HG03558 (cell line): Measurements from ENCODE around the gene IQUB.
"Not testable (repeated sequence)": the region's sequence is repeated elsewhere in the genome, so short reads cannot be mapped to it uniquely, and the experiment has no call there.

Experiments
- ATAC-seq: cut with Tn5 transposase; IDR thresholded peaks from one replicate; pipeline ENCODE4 v1.9.1; 2021; ENCODE audit warnings: moderate number of reproducible peaks; ENCODE audit not compliant: unreplicated experiment; ENCODE audit errors: extremely low read depth

Gene IQUB

DNA sequence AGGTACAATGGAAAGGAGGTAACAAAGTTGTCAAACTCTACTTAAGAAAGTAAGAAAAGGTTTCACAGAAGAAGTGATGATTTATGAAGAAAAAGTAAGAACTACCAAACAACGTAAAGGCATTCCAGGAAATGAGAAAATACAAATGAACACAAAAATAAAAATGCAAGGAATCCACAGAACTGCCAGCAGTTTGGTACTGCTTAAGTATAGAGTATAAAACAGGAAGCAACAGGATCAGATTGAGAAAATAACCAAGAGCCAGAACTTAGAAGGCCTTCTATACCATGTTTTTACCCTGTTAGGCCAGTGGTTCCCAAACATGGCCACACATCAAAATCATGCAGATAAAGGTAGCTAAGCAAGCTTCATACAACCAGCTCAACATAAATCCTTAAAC is 14.0 kb upstream of the IQUB start:
- no peak for ATAC-seq

DNA sequence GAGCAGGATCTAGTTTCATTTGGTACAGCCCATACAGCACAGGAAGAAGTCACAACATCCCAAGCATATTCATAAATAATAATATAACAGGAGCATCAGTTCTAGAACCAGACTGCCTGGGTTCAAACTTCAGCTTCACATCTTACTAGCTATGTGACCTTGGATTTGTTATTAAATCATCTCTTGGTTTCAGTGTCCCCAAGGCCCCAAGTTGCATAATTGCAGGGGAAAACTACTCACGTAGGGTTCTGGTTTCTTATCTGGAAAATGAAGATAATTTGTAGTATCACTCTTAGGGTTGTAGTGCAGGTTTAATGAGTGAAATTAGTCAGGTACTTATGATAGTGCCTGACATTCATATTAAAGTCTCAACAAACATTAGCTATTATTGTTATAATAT is 5.5 kb upstream of the IQUB start:
- ATAC-seq, result no peak

DNA sequence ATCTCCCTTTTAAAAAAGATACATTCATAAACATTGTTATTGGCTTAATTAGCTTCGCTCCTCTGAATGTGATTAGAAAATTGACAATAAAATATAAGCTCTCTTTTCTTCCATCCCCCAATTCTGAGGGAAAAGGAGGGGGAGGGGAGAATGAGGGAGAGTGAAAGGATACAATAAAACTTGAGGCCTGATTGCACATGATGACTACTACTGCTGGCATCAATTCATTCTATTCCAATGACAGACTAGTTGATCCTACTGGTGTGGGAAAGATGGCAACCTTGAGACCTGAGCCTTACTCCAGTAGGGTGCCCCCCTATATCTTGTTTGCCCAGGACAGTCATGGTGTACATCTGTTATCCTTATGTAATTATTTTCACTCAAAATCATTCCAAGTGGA is 4.5 kb upstream of the IQUB start:
- no peak for ATAC-seq

DNA sequence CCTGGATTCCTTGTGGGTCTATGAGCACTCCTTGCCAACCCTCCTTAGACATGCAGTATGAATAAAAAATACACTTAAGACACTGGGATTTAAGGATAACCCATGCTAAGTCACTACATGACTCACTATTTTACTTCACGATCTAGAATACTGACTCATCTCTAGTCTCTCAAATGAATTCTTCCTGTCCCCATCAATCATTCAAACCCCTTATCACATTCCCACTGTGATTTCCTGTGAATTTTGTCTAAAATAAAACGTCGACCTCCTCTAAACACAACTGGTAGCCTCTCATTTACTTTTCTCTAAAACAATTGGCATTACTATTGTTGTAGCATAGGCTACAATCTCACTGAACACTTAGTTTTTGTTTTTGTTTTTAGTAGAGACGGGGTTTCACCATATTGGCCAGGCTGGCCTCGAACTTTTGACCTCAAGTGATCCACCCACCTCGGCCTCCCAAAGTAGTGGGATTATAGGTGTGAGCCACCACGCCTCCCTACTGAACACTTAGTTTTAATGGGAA is 3.9 kb upstream of the IQUB start:
- no peak for ATAC-seq

DNA sequence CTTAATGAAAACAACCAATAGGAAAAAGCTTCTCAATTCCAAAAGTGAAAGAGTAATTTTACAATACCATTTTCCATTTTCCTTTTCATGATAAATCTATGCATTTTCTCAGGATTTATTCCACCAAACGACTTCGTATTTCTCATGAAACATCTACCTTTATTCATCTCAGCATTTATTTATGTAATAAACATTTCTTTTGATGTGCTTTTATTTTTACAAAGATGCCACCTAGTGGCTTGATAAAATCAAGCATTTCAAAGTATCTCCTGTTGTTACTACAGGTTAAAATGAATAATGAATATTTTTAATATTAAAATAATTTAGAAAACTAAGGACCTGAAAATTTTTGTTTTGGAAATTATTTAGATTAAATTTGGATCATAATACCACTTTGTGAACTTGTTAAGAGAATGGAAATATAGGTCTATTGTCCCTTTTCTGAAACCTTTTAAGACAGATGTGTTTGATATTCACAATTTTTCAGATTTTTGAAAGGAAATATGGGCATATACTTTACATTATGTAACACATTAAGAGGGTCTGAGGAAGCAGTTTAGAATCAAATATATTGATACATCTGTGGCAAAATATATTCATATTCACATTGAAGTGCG is 2.7 kb upstream of the IQUB start:
- no peak for ATAC-seq

DNA sequence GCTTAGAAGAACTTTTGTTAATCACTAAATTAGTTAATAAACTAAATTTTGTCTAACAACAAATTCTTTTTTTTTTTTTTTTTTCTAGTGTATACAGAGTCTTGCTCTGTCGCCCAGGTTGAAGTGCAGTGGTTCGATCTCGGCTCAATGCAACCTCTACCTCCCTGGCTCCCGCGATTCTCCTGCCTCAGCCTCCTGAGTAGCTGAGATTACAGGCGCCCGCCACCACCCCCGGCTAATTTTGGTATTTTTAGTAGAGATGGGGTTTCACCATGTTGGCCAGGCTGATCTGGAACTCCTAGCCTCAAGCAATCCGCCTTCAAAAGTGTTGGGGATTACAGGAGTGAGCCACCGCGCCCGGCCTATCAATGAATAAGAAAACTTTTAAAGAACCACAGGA is 1.1 kb upstream of the IQUB start:
- no peak for ATAC-seq

DNA sequence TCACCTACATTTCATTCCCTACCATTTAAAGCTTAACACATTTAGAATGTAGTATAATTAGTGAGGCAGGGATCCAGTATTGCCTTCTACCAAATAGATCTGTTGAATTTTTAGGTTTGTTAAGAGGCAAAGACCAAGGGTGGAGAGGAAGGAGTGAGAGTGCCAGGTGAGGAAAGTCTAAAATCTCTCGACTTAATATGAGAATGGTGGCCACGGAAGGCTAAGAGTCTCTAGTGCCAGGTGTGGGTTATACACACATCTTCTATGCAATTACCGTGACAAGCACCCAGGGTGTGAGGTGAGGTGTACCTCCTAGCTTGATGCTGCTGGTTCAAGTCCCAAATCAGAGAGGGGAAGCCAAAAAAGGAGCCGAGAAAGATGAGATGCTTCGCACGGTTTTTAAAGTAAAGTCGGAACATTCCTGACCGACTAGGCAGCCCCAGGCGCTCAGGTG is 439 bp downstream of the IQUB start:
- no peak for ATAC-seq

DNA sequence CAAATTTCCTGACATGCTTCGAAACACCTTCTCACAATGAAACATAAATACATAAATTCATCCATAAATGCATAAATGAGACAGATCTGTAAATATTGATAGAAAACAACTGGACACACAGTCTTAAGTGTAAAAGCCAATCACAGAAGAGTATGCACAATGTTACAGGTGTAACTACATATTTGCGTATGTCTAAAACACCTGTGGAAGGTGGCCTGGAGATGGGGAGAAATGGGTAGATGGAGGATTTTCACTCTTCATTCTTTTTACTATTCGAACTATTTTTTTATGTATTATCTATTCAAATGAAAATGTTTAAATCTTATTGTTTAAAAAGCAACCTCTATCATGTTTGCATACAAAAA is 860 bp downstream of the IQUB start:
- no peak for ATAC-seq

DNA sequence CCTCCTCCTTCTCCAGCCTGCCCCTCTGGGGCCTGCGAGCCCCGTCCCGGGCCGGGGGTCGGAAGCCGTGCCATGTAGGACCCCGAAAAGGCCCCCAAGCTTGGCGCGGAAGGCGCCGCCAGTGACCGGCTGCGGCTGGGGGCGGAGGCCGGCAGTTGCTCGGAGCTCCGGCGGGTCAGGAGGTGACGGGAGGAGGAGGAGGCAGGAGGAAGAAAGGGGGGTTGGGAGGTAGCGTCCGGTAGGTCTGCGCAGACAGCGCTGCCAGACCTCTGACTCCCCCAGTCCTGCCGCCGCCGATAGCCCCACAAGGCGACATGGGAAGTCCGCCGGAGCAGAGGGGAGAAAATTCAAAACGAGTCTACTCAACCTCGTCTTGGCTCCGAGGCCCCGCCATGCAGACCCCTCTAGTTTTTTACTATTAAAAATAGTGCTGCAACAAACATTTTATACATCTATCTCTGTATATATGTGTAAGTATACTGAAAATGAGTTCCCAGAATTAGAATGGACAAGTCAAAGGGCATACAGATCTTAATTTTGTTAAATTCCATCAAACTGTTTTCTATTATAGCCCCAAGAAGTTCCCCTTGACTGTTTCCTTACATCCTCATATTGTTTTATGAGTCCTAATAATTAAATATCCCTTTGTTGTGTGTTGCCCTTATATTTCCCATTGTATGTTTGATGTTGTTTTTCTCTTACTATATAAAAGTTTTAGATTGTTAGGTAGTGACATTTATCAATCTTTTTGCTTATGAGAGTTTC is 1.4 kb downstream of the IQUB start:
- ATAC-seq, result not testable (repeated sequence)

DNA sequence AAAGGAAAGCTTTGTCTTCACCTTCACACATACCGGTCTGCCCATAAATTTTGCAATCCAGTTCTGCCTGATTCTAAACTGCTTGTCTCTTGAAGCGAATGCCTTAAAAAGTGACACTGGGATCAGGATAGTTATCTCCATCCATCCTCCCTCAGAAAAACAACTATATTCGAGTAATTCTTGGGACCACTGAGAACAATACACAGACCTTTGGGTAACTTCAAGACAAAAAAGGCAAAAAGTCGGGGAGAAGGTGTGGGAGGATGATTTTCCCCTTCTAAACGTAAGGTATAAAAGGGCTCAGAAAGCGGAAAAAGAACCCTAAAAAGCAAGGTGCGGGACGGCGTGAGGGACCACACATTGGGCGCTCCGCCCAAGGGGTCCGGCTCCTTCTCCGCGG is 2.1 kb downstream of the IQUB start:
- not testable (repeated sequence) for ATAC-seq

GRCh38 chr7:123530035-123530591 is 4.3 kb downstream of the IQUB start:
- not testable (repeated sequence) for ATAC-seq

- ATAC-seq, result no peak
These were observed 6.1 kb downstream of the IQUB start for GRCh38 chr7:123528265-123528664.

DNA sequence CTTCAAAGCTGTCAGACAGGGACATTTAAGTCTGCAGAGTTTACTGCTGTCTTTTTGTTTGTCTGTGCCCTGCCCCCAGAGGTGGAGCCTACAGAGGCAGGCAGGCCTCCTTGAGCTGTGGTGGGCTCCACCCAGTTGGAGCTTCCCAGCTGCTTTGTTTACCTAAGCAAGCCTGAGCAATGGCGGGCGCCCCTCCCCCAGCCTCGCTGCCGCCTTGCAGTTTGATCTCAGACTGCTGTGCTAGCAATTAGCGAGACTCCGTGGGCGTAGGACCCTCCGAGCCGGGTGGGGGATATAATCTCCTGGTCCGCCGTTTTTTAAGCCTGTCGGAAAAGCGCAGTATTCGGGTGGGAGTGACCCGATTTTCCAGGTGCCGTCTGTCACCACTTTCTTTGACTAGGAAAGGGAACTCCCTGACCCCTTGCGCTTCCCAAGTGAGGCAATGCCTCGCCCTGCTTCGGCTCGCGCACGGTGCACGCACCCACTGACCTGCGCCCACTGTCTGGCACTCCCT is 6.6 kb downstream of the IQUB start:
- ATAC-seq, result not testable (repeated sequence)

GRCh38 chr7:123526533-123526932 is 7.9 kb downstream of the IQUB start:
- ATAC-seq, result not testable (repeated sequence)

DNA sequence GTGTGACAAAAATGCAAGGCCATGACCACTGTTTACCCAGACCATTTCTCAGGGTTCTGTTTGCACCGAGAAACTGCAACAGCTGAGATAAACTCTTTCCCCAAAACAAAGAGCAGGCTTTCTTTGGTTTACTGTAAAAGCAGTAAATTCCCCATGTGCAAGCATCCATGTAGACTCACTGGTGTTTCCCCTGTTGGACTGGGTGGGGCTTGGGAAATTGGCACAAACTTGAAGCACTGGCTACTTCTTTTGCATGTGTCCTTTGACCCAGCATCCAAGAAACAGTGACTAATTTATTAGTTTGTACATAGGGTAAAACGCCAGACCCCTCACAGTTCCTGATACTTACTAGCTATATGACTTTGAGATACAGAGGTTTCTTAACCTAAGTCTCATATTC is 12.3 kb downstream of the IQUB start:
- ATAC-seq, result no peak

DNA sequence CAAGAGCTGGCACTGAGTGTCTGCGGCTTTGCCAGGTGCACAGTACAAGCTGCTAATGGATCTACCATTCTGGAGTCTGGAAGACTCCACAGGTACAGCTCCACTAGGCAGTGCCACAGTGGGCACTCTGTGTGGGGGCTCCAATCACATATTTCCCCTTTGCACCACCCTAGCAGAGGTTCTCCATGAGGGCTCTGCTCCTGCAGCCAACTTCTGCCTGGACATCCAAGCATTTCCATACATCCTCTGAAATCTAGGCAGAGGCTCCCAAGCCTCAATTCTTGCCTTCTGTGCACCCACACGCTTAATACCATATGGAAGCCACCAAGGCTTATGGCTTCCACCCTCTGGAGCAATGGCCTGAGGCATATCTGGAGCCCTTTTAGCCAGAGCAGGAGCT is 29.2 kb downstream of the IQUB start:
- ATAC-seq, result no peak

DNA sequence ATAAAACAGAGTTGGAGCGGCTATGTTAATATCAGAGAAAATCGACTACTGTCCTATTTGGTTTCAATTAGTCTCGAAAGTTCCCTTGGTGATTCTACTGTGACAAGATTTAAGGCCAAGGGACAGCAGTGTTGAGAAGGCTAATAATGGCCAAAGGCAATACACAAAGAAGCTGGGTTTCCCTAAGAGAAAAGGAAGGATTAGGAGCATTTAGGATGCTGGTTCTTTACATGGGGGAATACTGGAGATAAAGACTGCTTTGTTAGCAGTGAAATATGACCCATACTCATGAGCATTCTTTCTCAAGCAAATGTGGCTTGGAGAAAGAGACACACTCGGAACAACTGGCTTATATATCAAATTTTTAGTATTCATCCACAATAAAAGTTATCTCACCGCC is 32.2 kb downstream of the IQUB start:
- no peak for ATAC-seq

DNA sequence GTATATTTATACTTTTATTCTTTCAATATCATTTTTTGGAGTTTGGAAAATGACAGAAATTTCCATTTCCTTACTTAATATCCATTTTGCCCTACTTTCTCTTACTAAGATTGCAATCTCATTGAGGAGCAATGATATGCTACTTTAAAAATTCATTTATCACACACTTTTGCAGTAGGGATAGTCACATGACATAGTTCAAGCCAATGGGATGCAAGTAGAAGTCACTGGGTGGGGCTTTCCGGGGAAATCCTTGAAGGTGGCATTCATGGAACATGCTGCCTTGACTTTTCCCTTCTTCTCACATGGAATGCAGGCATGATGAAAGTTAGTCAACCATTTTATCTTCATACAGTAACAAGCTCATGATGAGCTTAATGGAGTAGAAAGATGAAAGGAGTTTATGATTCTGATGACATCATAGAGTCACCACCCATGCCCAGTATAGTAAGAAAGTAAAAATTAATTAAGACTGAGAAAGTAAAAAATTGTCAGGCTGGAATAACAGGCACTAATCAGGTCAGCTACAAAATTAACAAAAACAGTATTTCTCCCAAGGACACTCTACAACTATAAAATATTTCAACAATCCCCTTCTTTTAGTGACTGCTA is 33.4 kb downstream of the IQUB start:
- ATAC-seq, result no peak

GRCh38 chr7:123499211-123499970 is 35.0 kb downstream of the IQUB start:
- ATAC-seq, result no peak

- ATAC-seq, result no peak
These were observed 35.8 kb downstream of the IQUB start for GRCh38 chr7:123498601-123499000.
